ENCODE measurements around the gene FAM131C.
A peak's percentile ranks its signal among the peaks of the same experiment; 100 is the strongest.
"Not testable (repeated sequence)": the region's sequence is repeated elsewhere in the genome, so short reads cannot be mapped to it uniquely, and the experiment has no call there.

FAM131C gene

GRCh38 chr1:16058394-16059120 is 14.9 kb downstream of the FAM131C start:
- not testable (repeated sequence) for DNase-seq (ENCODE audit: low spot score)

GRCh38 chr1:16057314-16057915 is 16.0 kb downstream of the FAM131C start:
- DNase-seq (ENCODE audit: low spot score) = not testable (repeated sequence)

- DNase-seq (ENCODE audit: low spot score) = not testable (repeated sequence)
These were observed 16.9 kb downstream of the FAM131C start for GRCh38 chr1:16056521-16056912.

- peak; percentile 67 for DNase-seq (ENCODE audit: low spot score)
These were observed 17.6 kb downstream of the FAM131C start for GRCh38 chr1:16055613-16056520.

- DNase-seq (ENCODE audit: low spot score) = no peak
These were observed 18.6 kb downstream of the FAM131C start for GRCh38 chr1:16054598-16055540.

- no peak for DNase-seq (ENCODE audit: low spot score)
These were observed 19.5 kb downstream of the FAM131C start for GRCh38 chr1:16053781-16054502.

- DNase-seq (ENCODE audit: low spot score) = not testable (repeated sequence)
These were observed 21.5 kb downstream of the FAM131C start for GRCh38 chr1:16051949-16052348.

- DNase-seq (ENCODE audit: low spot score) = no peak
These were observed 22.4 kb downstream of the FAM131C start for GRCh38 chr1:16051039-16051438.

- DNase-seq (ENCODE audit: low spot score) = no peak
These were observed 23.1 kb downstream of the FAM131C start for GRCh38 chr1:16050328-16050727.

- DNase-seq (ENCODE audit: low spot score) = no peak
These were observed 24.8 kb downstream of the FAM131C start for GRCh38 chr1:16048573-16049189.

- DNase-seq (ENCODE audit: low spot score) = no peak
These were observed 25.5 kb downstream of the FAM131C start for GRCh38 chr1:16047791-16048475.

- no peak for DNase-seq (ENCODE audit: low spot score)
These were observed 26.6 kb downstream of the FAM131C start for GRCh38 chr1:16046842-16047241.

GRCh38 chr1:16043950-16044349 is 29.5 kb downstream of the FAM131C start:
- no peak for DNase-seq (ENCODE audit: low spot score)

GRCh38 chr1:16043521-16043920 is 29.9 kb downstream of the FAM131C start, which contains the start of gene CLCNKB:
CLCNKB (plus strand) TSS chr1:16043782; CDS start chr1:16044493, 711 bp downstream.
- DNase-seq (ENCODE audit: low spot score) = no peak

GRCh38 chr1:16042654-16043053 is 30.8 kb downstream of the FAM131C start:
- not testable (repeated sequence) for DNase-seq (ENCODE audit: low spot score)

- no peak for DNase-seq (ENCODE audit: low spot score)
These were observed 31.4 kb downstream of the FAM131C start for GRCh38 chr1:16042096-16042495.

- DNase-seq (ENCODE audit: low spot score) = no peak
These were observed 32.3 kb downstream of the FAM131C start for GRCh38 chr1:16041200-16041599.

- DNase-seq (ENCODE audit: low spot score) = not testable (repeated sequence)
These were observed 33.6 kb downstream of the FAM131C start for GRCh38 chr1:16039871-16040270.

- no peak for DNase-seq (ENCODE audit: low spot score)
These were observed 34.9 kb downstream of the FAM131C start for GRCh38 chr1:16038620-16038912.

- DNase-seq (ENCODE audit: low spot score) = not testable (repeated sequence)
These were observed 37.0 kb downstream of the FAM131C start for GRCh38 chr1:16036461-16036860.
